ENCODE results near the gene ASPSCR1. TPM values are rescaled to one million over a fixed set of nuclear protein-coding genes. Genes with fewer than 3 reads are reported as not detected.

The ASPSCR1 gene
- total RNA-seq, 2 donors from 2014 or later = 22.3 to 30.3 TPM

GRCh38 chr17:81954131-81955057 is 23.0 kb upstream of the ASPSCR1 start:
- H3K27ac Mint-ChIP-seq = no peak overlapping the region
- H3K9me3 Mint-ChIP-seq = no peaks in the 10 kb centered on the region
- peaks cover 9% of the 10 kb centered on the region for H3K27me3 Mint-ChIP-seq
- H3K4me3 Mint-ChIP-seq = no peak overlapping the region
- H3K36me3 Mint-ChIP-seq (ENCODE audit: low read depth) = no peaks in the 10 kb centered on the region
- ATAC-seq (replicated peaks) = no peak
- H3K4me1 Mint-ChIP-seq = no peaks in the 10 kb centered on the region

GRCh38 chr17:81955058-81955681 is 22.3 kb upstream of the ASPSCR1 start:
- H3K36me3 Mint-ChIP-seq (ENCODE audit: low read depth) = no peaks in the 10 kb centered on the region
- peaks cover 9% of the 10 kb centered on the region for H3K27me3 Mint-ChIP-seq
- H3K27ac Mint-ChIP-seq = no peak overlapping the region
- no peak for ATAC-seq (replicated peaks)
- H3K4me3 Mint-ChIP-seq = no peak overlapping the region
- no peaks in the 10 kb centered on the region for H3K9me3 Mint-ChIP-seq
- H3K4me1 Mint-ChIP-seq = no peaks in the 10 kb centered on the region

GRCh38 chr17:81955756-81956544 is 21.5 kb upstream of the ASPSCR1 start:
- Mint-ChIP-seq H3K9me3 (no peaks in the 10 kb centered on the region), H3K27me3 (peaks cover 9% of the 10 kb centered on the region), H3K4me3 (no peak overlapping the region), H3K36me3 (ENCODE audit: low read depth) (no peaks in the 10 kb centered on the region), H3K27ac (no peak overlapping the region), H3K4me1 (no peaks in the 10 kb centered on the region)
- no peak for ATAC-seq (replicated peaks)

- no peaks in the 10 kb centered on the region for H3K4me1 Mint-ChIP-seq
- no peak overlapping the region for H3K27ac Mint-ChIP-seq
- H3K4me3 Mint-ChIP-seq = no peak overlapping the region
- H3K27me3 Mint-ChIP-seq = peaks cover 9% of the 10 kb centered on the region
- H3K36me3 Mint-ChIP-seq (ENCODE audit: low read depth) = no peaks in the 10 kb centered on the region
- no peak for ATAC-seq (replicated peaks)
- no peaks in the 10 kb centered on the region for H3K9me3 Mint-ChIP-seq
Observed at GRCh38 chr17:81956607-81957589, 20.5 kb upstream of the ASPSCR1 start.

- no peaks in the 10 kb centered on the region for H3K9me3 Mint-ChIP-seq
- H3K4me1 Mint-ChIP-seq = no peaks in the 10 kb centered on the region
- no peak for ATAC-seq (replicated peaks)
- H3K36me3 Mint-ChIP-seq (ENCODE audit: low read depth) = no peaks in the 10 kb centered on the region
- peaks cover 14% of the 10 kb centered on the region for H3K27me3 Mint-ChIP-seq
- H3K27ac Mint-ChIP-seq = no peak overlapping the region
- peak overlapping the region; percentile 54 for H3K4me3 Mint-ChIP-seq
Observed at GRCh38 chr17:81957691-81958432, 19.6 kb upstream of the ASPSCR1 start.

- Mint-ChIP-seq H3K27me3 (peaks cover 14% of the 10 kb centered on the region), H3K4me3 (peak overlapping the region; percentile 54), H3K27ac (no peak overlapping the region), H3K9me3 (no peaks in the 10 kb centered on the region), H3K36me3 (ENCODE audit: low read depth) (no peaks in the 10 kb centered on the region), H3K4me1 (no peaks in the 10 kb centered on the region)
- ATAC-seq (replicated peaks) = no peak
Observed at GRCh38 chr17:81958633-81959342, 18.6 kb upstream of the ASPSCR1 start.

GRCh38 chr17:81959362-81960129 is 17.9 kb upstream of the ASPSCR1 start:
- no peaks in the 10 kb centered on the region for H3K36me3 Mint-ChIP-seq (ENCODE audit: low read depth)
- peak; percentile 96 for ATAC-seq (replicated peaks)
- H3K9me3 Mint-ChIP-seq = no peaks in the 10 kb centered on the region
- H3K27me3 Mint-ChIP-seq = peaks cover 14% of the 10 kb centered on the region
- no peaks in the 10 kb centered on the region for H3K4me1 Mint-ChIP-seq
- H3K4me3 Mint-ChIP-seq = peak overlapping the region; percentile 54
- H3K27ac Mint-ChIP-seq = no peak overlapping the region

GRCh38 chr17:81960130-81960958 is 17.1 kb upstream of the ASPSCR1 start:
- Mint-ChIP-seq H3K4me1 (no peaks in the 10 kb centered on the region), H3K27me3 (peaks cover 14% of the 10 kb centered on the region), H3K36me3 (ENCODE audit: low read depth) (no peaks in the 10 kb centered on the region), H3K4me3 (no peak overlapping the region), H3K9me3 (no peaks in the 10 kb centered on the region), H3K27ac (no peak overlapping the region)
- peak; percentile 15 for ATAC-seq (replicated peaks)

- H3K27me3 Mint-ChIP-seq = peaks cover 14% of the 10 kb centered on the region
- ATAC-seq (replicated peaks) = no peak
- H3K36me3 Mint-ChIP-seq (ENCODE audit: low read depth) = no peaks in the 10 kb centered on the region
- no peaks in the 10 kb centered on the region for H3K4me1 Mint-ChIP-seq
- H3K9me3 Mint-ChIP-seq = no peaks in the 10 kb centered on the region
- no peak within 1 kb of the TSS for H3K27ac Mint-ChIP-seq
- peak within 1 kb of the TSS; percentile 7 for H3K4me3 Mint-ChIP-seq
Observed at GRCh38 chr17:81961087-81961511, 16.3 kb upstream of the ASPSCR1 start, which contains the start of gene NOTUM. TSS of gene NOTUM (minus strand) at chr17:81961187. CDS start at chr17:81960909, 278 bp downstream.

GRCh38 chr17:81961521-81962498 is 15.6 kb upstream of the ASPSCR1 start:
- Mint-ChIP-seq H3K27ac (no peak overlapping the region), H3K4me3 (peak overlapping the region; percentile 7)

More at GRCh38 chr17:81961521-81962498, 15.6 kb upstream of the ASPSCR1 start:
- H3K27me3 Mint-ChIP-seq = peaks cover 14% of the 10 kb centered on the region
- no peaks in the 10 kb centered on the region for H3K9me3 Mint-ChIP-seq
- no peaks in the 10 kb centered on the region for H3K36me3 Mint-ChIP-seq (ENCODE audit: low read depth)
- no peak for ATAC-seq (replicated peaks)
- no peaks in the 10 kb centered on the region for H3K4me1 Mint-ChIP-seq

Measured in activated T-helper 17 cell treated with anti-CD3 and anti-CD28 coated beads, Interleukin-2, amount 50 U/mL, for 72 hours (primary cell).